GM23338 (cell line): ENCODE results near the gene NLN. TPM values are rescaled to one million over a fixed set of nuclear protein-coding genes. Genes with fewer than 3 reads are reported as not detected.

Experiments used
- ATAC-seq: fragments of 200-7000 bp; cut with Tn5 transposase; 3 replicates; pipeline ENCODE4 v1.9.1; 2020
- DNase-seq: peaks from one replicate; pipeline ENCODE4 v3.0.0-alpha.2; 2015; ENCODE audit warnings: low spot score
- H2AFZ ChIP-seq: fragments of 200-600 bp; sonication (generic); 2 replicates; pipeline ENCODE4 v1.8.0; 2016; ENCODE audit warnings: antibody characterized with exemption, mild to moderate bottlenecking, moderate library complexity
- H3F3A ChIP-seq: fragments of 200-600 bp; sonication (generic); replicated peaks from 2 replicates; pipeline ENCODE4 v1.8.0; 2017; ENCODE audit warnings: antibody characterized with exemption, mixed run types, low read depth
- H3K27ac ChIP-seq: fragments of 200-600 bp; sonication (generic); 2 replicates; pipeline ENCODE4 v1.6.1; 2016; ENCODE audit warnings: low read depth
- H3K27me3 ChIP-seq: fragments of 200-600 bp; sonication (generic); 2 replicates; pipeline ENCODE4 v1.8.0; 2016; ENCODE audit warnings: mild to moderate bottlenecking, mixed run types, moderate library complexity; ENCODE audit not compliant: insufficient read depth
- H3K36me3 ChIP-seq: fragments of 200-600 bp; sonication (generic); 2 replicates; pipeline ENCODE4 v1.8.0; 2016; ENCODE audit warnings: mild to moderate bottlenecking; ENCODE audit not compliant: insufficient read depth
- H3K4me1 ChIP-seq: fragments of 200-600 bp; sonication (generic); 2 replicates; pipeline ENCODE4 v1.8.0; 2016; ENCODE audit warnings: mild to moderate bottlenecking, moderate library complexity; ENCODE audit not compliant: insufficient read depth
- H3K4me2 ChIP-seq: fragments of 200-600 bp; sonication (generic); 2 replicates; pipeline ENCODE4 v1.7.1; 2017; ENCODE audit warnings: mixed run types
- H3K4me3 ChIP-seq: fragments of 200-600 bp; sonication (generic); 2 replicates; pipeline ENCODE4 v1.6.1; 2016; ENCODE audit warnings: mixed run types
- H3K79me2 ChIP-seq: fragments of 200-600 bp; sonication (generic); replicated peaks from 2 replicates; pipeline ENCODE4 v1.8.0; 2017; ENCODE audit warnings: mild to moderate bottlenecking; ENCODE audit not compliant: insufficient read depth
- H3K9me2 ChIP-seq: fragments of 200-600 bp; sonication (generic); 2 replicates; pipeline ENCODE4 v1.8.0; 2017; ENCODE audit not compliant: insufficient read depth
- H4K20me1 ChIP-seq: fragments of 200-600 bp; sonication (generic); replicated peaks from 2 replicates; pipeline ENCODE4 v1.8.0; 2017; ENCODE audit warnings: mild to moderate bottlenecking; ENCODE audit not compliant: insufficient read depth
- H3K27ac Mint-ChIP-seq: 2 replicates; pipeline ENCODE4 v1.8.0; 2020; ENCODE audit warnings: inconsistent platforms, mild to moderate bottlenecking, moderate library complexity, mixed read lengths
- H3K27me3 Mint-ChIP-seq: 3 replicates; pipeline ENCODE4 v1.8.0; 2022; ENCODE audit warnings: low read depth, mild to moderate bottlenecking, moderate library complexity, mixed read lengths, inconsistent platforms; ENCODE audit not compliant: insufficient read depth, poor library complexity
- H3K36me3 Mint-ChIP-seq: 3 replicates; pipeline ENCODE4 v1.8.0; 2021; ENCODE audit warnings: low read depth, mild to moderate bottlenecking, inconsistent platforms, moderate library complexity, mixed read lengths
- H3K4me1 Mint-ChIP-seq: 3 replicates; pipeline ENCODE4 v1.8.0; 2020; ENCODE audit warnings: mild to moderate bottlenecking, inconsistent platforms, mixed read lengths
- H3K4me3 Mint-ChIP-seq: 3 replicates; pipeline ENCODE4 v1.8.0; 2021; ENCODE audit warnings: moderate library complexity, mild to moderate bottlenecking, inconsistent platforms, mixed read lengths
- H3K9me3 Mint-ChIP-seq: 3 replicates; pipeline ENCODE4 v1.8.0; 2020; ENCODE audit warnings: moderate library complexity, mild to moderate bottlenecking, inconsistent platforms, mixed read lengths
- CREB1 ChIP-seq: fragments of 250-450 bp; sonication (Bioruptor Pico); IDR thresholded peaks from 2 replicates; pipeline ENCODE4 v1.5.0; 2020; ENCODE audit warnings: low read depth, mild to moderate bottlenecking, moderate library complexity
- CTCF ChIP-seq, 2 experiments: fragments of 200-600 bp in 1 of 2; sonication (generic) in 1 of 2; conservative IDR thresholded peaks; 2 replicates each; pipeline versions ENCODE4 v1.5.1 to v1.6.1; 2016 to 2017; ENCODE audit warnings: antibody characterized with exemption in 2 of 2, low read depth in 2 of 2, mild to moderate bottlenecking in 2 of 2, moderate library complexity in 1 of 2
- EZH2 ChIP-seq: fragments of 200-600 bp; sonication (generic); IDR thresholded peaks from one replicate; pipeline ENCODE4 v1.8.0; 2017; ENCODE audit warnings: antibody characterized with exemption, mild to moderate bottlenecking, low read depth; ENCODE audit not compliant: unreplicated experiment
- EZH2phosphoT487 ChIP-seq: fragments of 200-600 bp; sonication (generic); IDR thresholded peaks from one replicate; pipeline ENCODE4 v1.8.1; 2018; ENCODE audit warnings: antibody characterized with exemption; ENCODE audit not compliant: unreplicated experiment
- JUNB ChIP-seq: IDR thresholded peaks from one replicate; pipeline ENCODE4 v1.6.1; 2016; ENCODE audit warnings: antibody characterized with exemption; ENCODE audit not compliant: unreplicated experiment
- POLR2AphosphoS5 ChIP-seq: IDR thresholded peaks from 2 replicates; pipeline ENCODE4 v1.6.1; 2016; ENCODE audit warnings: antibody characterized with exemption, low read depth
- REST ChIP-seq: IDR thresholded peaks from one replicate; pipeline ENCODE4 v1.6.1; 2018; ENCODE audit warnings: antibody characterized with exemption; ENCODE audit not compliant: unreplicated experiment
- ZNF331 ChIP-seq: fragments of 250-450 bp; sonication (Bioruptor Pico); IDR thresholded peaks from 2 replicates; pipeline ENCODE4 v1.5.0; 2020; ENCODE audit warnings: low read depth, mild to moderate bottlenecking, moderate library complexity
- ZNF462 ChIP-seq: fragments of 250-450 bp; sonication (Bioruptor Pico); IDR thresholded peaks from 2 replicates; pipeline ENCODE4 v1.5.0; 2020; ENCODE audit warnings: mild to moderate bottlenecking, moderate library complexity
- polyA plus RNA-seq: library from polyadenylated mRNA; unstranded; fragments of >200 nt; fragmentation: Nextera tagmentation; extraction: Ambion mirVana; gene quantifications from 2 replicates; pipeline ENCODE4 v1.2.1, GENCODE V29; 2016
- total RNA-seq: library from RNA; depleted of rRNA; stranded (reverse); fragments of >200 nt; shearing (Covaris generic); gene quantifications from 2 replicates; pipeline ENCODE4 v1.2.3, GENCODE V29; 2014

Gene NLN
- total and polyA plus RNA-seq, 2 experiments from 2014 or later, result 56.4 to 168 TPM

GRCh38 chr5:65867542-65868195 lies 145.7 kb downstream of the NLN start:
- Histone ChIP-seq H3K36me3 (no peaks in the 10 kb centered on the region), H3K79me2 (no peaks in the 10 kb centered on the region), H3K27me3 (no peaks in the 10 kb centered on the region), H4K20me1 (no peaks in the 10 kb centered on the region), H3K4me1 (no peaks in the 10 kb centered on the region), H3K9me2 (no peaks in the 10 kb centered on the region), H3K4me3 (no peak overlapping the region), H3F3A (no peaks in the 10 kb centered on the region), H3K27ac (no peak overlapping the region), H2AFZ (no peak overlapping the region), H3K4me2 (no peak overlapping the region)
- TF ChIP-seq CTCF (conservative IDR thresholded peaks at IDR 0.05; ENCODE audit: low read depth in 2 of 2) (no peak), EZH2 (no peak), EZH2phosphoT487 (no peak), REST (no peak), POLR2AphosphoS5 (no peak), ZNF462 (CRISPR knock-in tag) (no peak), ZNF331 (no peak), CREB1 (no peak), JUNB (no peak)
- ATAC-seq (no peak), DNase-seq (no peak)
- H3K9me3 Mint-ChIP-seq, result no peaks in the 10 kb centered on the region; the same call in 2 of the 3 replicates
- H3K4me3 Mint-ChIP-seq, result no peak overlapping the region
- H3K4me1 Mint-ChIP-seq, result no peaks in the 10 kb centered on the region
- H3K27ac Mint-ChIP-seq, result no peak overlapping the region
- H3K36me3 Mint-ChIP-seq, result no peaks in the 10 kb centered on the region
- no peaks in the 10 kb centered on the region for H3K27me3 Mint-ChIP-seq
